GM23338 (cell line): ENCODE measurements around the gene TELO2. TPM values are rescaled to one million over a fixed set of nuclear protein-coding genes. Genes with fewer than 3 reads are reported as not detected.

Source experiments
- ATAC-seq: fragments of 200-7000 bp; cut with Tn5 transposase; 3 replicates; pipeline ENCODE4 v1.9.1; 2020
- DNase-seq: peaks from one replicate; pipeline ENCODE4 v3.0.0-alpha.2; 2015; ENCODE audit warnings: low spot score
- H2AFZ ChIP-seq: fragments of 200-600 bp; sonication (generic); 2 replicates; pipeline ENCODE4 v1.8.0; 2016; ENCODE audit warnings: antibody characterized with exemption, mild to moderate bottlenecking, moderate library complexity
- H3F3A ChIP-seq: fragments of 200-600 bp; sonication (generic); replicated peaks from 2 replicates; pipeline ENCODE4 v1.8.0; 2017; ENCODE audit warnings: antibody characterized with exemption, mixed run types, low read depth
- H3K27ac ChIP-seq: fragments of 200-600 bp; sonication (generic); 2 replicates; pipeline ENCODE4 v1.6.1; 2016; ENCODE audit warnings: low read depth
- H3K27me3 ChIP-seq: fragments of 200-600 bp; sonication (generic); 2 replicates; pipeline ENCODE4 v1.8.0; 2016; ENCODE audit warnings: mild to moderate bottlenecking, mixed run types, moderate library complexity; ENCODE audit not compliant: insufficient read depth
- H3K36me3 ChIP-seq: fragments of 200-600 bp; sonication (generic); 2 replicates; pipeline ENCODE4 v1.8.0; 2016; ENCODE audit warnings: mild to moderate bottlenecking; ENCODE audit not compliant: insufficient read depth
- H3K4me1 ChIP-seq: fragments of 200-600 bp; sonication (generic); 2 replicates; pipeline ENCODE4 v1.8.0; 2016; ENCODE audit warnings: mild to moderate bottlenecking, moderate library complexity; ENCODE audit not compliant: insufficient read depth
- H3K4me2 ChIP-seq: fragments of 200-600 bp; sonication (generic); 2 replicates; pipeline ENCODE4 v1.7.1; 2017; ENCODE audit warnings: mixed run types
- H3K4me3 ChIP-seq: fragments of 200-600 bp; sonication (generic); 2 replicates; pipeline ENCODE4 v1.6.1; 2016; ENCODE audit warnings: mixed run types
- H3K79me2 ChIP-seq: fragments of 200-600 bp; sonication (generic); replicated peaks from 2 replicates; pipeline ENCODE4 v1.8.0; 2017; ENCODE audit warnings: mild to moderate bottlenecking; ENCODE audit not compliant: insufficient read depth
- H3K9me2 ChIP-seq: fragments of 200-600 bp; sonication (generic); 2 replicates; pipeline ENCODE4 v1.8.0; 2017; ENCODE audit not compliant: insufficient read depth
- H4K20me1 ChIP-seq: fragments of 200-600 bp; sonication (generic); replicated peaks from 2 replicates; pipeline ENCODE4 v1.8.0; 2017; ENCODE audit warnings: mild to moderate bottlenecking; ENCODE audit not compliant: insufficient read depth
- H3K27ac Mint-ChIP-seq: 2 replicates; pipeline ENCODE4 v1.8.0; 2020; ENCODE audit warnings: inconsistent platforms, mild to moderate bottlenecking, moderate library complexity, mixed read lengths
- H3K27me3 Mint-ChIP-seq: 3 replicates; pipeline ENCODE4 v1.8.0; 2022; ENCODE audit warnings: low read depth, mild to moderate bottlenecking, moderate library complexity, mixed read lengths, inconsistent platforms; ENCODE audit not compliant: insufficient read depth, poor library complexity
- H3K36me3 Mint-ChIP-seq: 3 replicates; pipeline ENCODE4 v1.8.0; 2021; ENCODE audit warnings: low read depth, mild to moderate bottlenecking, inconsistent platforms, moderate library complexity, mixed read lengths
- H3K4me1 Mint-ChIP-seq: 3 replicates; pipeline ENCODE4 v1.8.0; 2020; ENCODE audit warnings: mild to moderate bottlenecking, inconsistent platforms, mixed read lengths
- H3K4me3 Mint-ChIP-seq: 3 replicates; pipeline ENCODE4 v1.8.0; 2021; ENCODE audit warnings: moderate library complexity, mild to moderate bottlenecking, inconsistent platforms, mixed read lengths
- H3K9me3 Mint-ChIP-seq: 3 replicates; pipeline ENCODE4 v1.8.0; 2020; ENCODE audit warnings: moderate library complexity, mild to moderate bottlenecking, inconsistent platforms, mixed read lengths
- CREB1 ChIP-seq: fragments of 250-450 bp; sonication (Bioruptor Pico); IDR thresholded peaks from 2 replicates; pipeline ENCODE4 v1.5.0; 2020; ENCODE audit warnings: low read depth, mild to moderate bottlenecking, moderate library complexity
- EZH2 ChIP-seq: fragments of 200-600 bp; sonication (generic); IDR thresholded peaks from one replicate; pipeline ENCODE4 v1.8.0; 2017; ENCODE audit warnings: antibody characterized with exemption, mild to moderate bottlenecking, low read depth; ENCODE audit not compliant: unreplicated experiment
- EZH2phosphoT487 ChIP-seq: fragments of 200-600 bp; sonication (generic); IDR thresholded peaks from one replicate; pipeline ENCODE4 v1.8.1; 2018; ENCODE audit warnings: antibody characterized with exemption; ENCODE audit not compliant: unreplicated experiment
- JUNB ChIP-seq: IDR thresholded peaks from one replicate; pipeline ENCODE4 v1.6.1; 2016; ENCODE audit warnings: antibody characterized with exemption; ENCODE audit not compliant: unreplicated experiment
- NANOG ChIP-seq: IDR thresholded peaks from 2 replicates; pipeline ENCODE4 v1.6.1; 2016; ENCODE audit warnings: antibody characterized with exemption, borderline replicate concordance
- POLR2AphosphoS5 ChIP-seq: IDR thresholded peaks from 2 replicates; pipeline ENCODE4 v1.6.1; 2016; ENCODE audit warnings: antibody characterized with exemption, low read depth
- STAT1 ChIP-seq: IDR thresholded peaks from one replicate; pipeline ENCODE4 v1.6.1; 2016; ENCODE audit warnings: antibody characterized with exemption; ENCODE audit not compliant: unreplicated experiment
- ZNF114 ChIP-seq: fragments of 250-450 bp; sonication (Bioruptor Pico); IDR thresholded peaks from 2 replicates; pipeline ENCODE4 v1.5.0; 2020; ENCODE audit warnings: mild to moderate bottlenecking, moderate library complexity
- ZNF331 ChIP-seq: fragments of 250-450 bp; sonication (Bioruptor Pico); IDR thresholded peaks from 2 replicates; pipeline ENCODE4 v1.5.0; 2020; ENCODE audit warnings: low read depth, mild to moderate bottlenecking, moderate library complexity
- polyA plus RNA-seq: library from polyadenylated mRNA; unstranded; fragments of >200 nt; fragmentation: Nextera tagmentation; extraction: Ambion mirVana; gene quantifications from 2 replicates; pipeline ENCODE4 v1.2.1, GENCODE V29; 2016
- total RNA-seq: library from RNA; depleted of rRNA; stranded (reverse); fragments of >200 nt; shearing (Covaris generic); gene quantifications from 2 replicates; pipeline ENCODE4 v1.2.3, GENCODE V29; 2014
- TF ChIP-seq, protein P1 (sequence below): fragments of 250-450 bp; sonication (Bioruptor Pico); IDR thresholded peaks from 2 replicates; pipeline ENCODE4 v1.5.0; 2020; ENCODE audit warnings: mild to moderate bottlenecking, moderate library complexity
- TF ChIP-seq, protein P2 (sequence below): IDR thresholded peaks from 2 replicates; pipeline ENCODE4 v1.6.1; 2016; ENCODE audit warnings: antibody characterized with exemption
- TF ChIP-seq, protein P3 (sequence below): IDR thresholded peaks from one replicate; pipeline ENCODE4 v1.6.1; 2018; ENCODE audit warnings: antibody characterized with exemption; ENCODE audit not compliant: unreplicated experiment
- TF ChIP-seq, protein P4 (sequence below), 2 experiments: fragments of 200-600 bp in 1 of 2; sonication (generic) in 1 of 2; conservative IDR thresholded peaks; 2 replicates each; pipeline versions ENCODE4 v1.5.1 to v1.6.1; 2016 to 2017; ENCODE audit warnings: antibody characterized with exemption in 2 of 2, low read depth in 2 of 2, mild to moderate bottlenecking in 2 of 2, moderate library complexity in 1 of 2

Gene TELO2
- total and polyA plus RNA-seq, 2 experiments from 2014 or later: 45.4 to 76.0 TPM

DNA sequence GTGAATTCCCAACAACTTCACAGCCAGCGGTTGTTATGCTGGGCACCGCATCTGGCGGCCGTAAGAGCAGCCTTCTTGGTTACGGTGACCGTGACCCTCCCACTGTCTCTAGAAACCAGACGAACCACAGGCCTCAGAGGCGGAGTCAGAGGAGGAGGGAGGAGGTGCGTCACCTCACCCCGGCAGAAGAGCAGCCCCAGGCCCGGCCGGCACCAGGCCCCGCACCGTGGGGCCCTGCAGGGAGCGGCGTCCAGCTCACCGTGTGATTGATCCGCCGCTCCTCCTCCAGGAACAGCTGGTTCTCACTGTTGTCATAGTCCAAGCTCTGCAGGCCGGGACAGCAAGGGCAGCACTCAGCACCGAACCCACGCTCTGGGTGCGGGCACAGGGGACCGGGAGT lies 32.0 kb upstream of the TELO2 start:
- Histone ChIP-seq H3K27ac (no peak overlapping the region), H3F3A (no peaks in the 10 kb centered on the region), H3K27me3 (no peaks in the 10 kb centered on the region), H3K4me1 (no peaks in the 10 kb centered on the region), H3K4me2 (no peak overlapping the region), H3K4me3 (no peak overlapping the region), H3K9me2 (no peaks in the 10 kb centered on the region), H3K36me3 (no peaks in the 10 kb centered on the region), H4K20me1 (peaks cover 4% of the 10 kb centered on the region), H2AFZ (no peak overlapping the region), H3K79me2 (no peaks in the 10 kb centered on the region; the same call in 1 of the 2 replicates)
- TF ChIP-seq EZH2phosphoT487: no peak
- no peak for TF ChIP-seq ZNF331 (CRISPR knock-in tag)
- TF ChIP-seq CREB1 (CRISPR knock-in tag): no peak
- no peak for TF ChIP-seq EZH2
- TF ChIP-seq, protein P1, sequence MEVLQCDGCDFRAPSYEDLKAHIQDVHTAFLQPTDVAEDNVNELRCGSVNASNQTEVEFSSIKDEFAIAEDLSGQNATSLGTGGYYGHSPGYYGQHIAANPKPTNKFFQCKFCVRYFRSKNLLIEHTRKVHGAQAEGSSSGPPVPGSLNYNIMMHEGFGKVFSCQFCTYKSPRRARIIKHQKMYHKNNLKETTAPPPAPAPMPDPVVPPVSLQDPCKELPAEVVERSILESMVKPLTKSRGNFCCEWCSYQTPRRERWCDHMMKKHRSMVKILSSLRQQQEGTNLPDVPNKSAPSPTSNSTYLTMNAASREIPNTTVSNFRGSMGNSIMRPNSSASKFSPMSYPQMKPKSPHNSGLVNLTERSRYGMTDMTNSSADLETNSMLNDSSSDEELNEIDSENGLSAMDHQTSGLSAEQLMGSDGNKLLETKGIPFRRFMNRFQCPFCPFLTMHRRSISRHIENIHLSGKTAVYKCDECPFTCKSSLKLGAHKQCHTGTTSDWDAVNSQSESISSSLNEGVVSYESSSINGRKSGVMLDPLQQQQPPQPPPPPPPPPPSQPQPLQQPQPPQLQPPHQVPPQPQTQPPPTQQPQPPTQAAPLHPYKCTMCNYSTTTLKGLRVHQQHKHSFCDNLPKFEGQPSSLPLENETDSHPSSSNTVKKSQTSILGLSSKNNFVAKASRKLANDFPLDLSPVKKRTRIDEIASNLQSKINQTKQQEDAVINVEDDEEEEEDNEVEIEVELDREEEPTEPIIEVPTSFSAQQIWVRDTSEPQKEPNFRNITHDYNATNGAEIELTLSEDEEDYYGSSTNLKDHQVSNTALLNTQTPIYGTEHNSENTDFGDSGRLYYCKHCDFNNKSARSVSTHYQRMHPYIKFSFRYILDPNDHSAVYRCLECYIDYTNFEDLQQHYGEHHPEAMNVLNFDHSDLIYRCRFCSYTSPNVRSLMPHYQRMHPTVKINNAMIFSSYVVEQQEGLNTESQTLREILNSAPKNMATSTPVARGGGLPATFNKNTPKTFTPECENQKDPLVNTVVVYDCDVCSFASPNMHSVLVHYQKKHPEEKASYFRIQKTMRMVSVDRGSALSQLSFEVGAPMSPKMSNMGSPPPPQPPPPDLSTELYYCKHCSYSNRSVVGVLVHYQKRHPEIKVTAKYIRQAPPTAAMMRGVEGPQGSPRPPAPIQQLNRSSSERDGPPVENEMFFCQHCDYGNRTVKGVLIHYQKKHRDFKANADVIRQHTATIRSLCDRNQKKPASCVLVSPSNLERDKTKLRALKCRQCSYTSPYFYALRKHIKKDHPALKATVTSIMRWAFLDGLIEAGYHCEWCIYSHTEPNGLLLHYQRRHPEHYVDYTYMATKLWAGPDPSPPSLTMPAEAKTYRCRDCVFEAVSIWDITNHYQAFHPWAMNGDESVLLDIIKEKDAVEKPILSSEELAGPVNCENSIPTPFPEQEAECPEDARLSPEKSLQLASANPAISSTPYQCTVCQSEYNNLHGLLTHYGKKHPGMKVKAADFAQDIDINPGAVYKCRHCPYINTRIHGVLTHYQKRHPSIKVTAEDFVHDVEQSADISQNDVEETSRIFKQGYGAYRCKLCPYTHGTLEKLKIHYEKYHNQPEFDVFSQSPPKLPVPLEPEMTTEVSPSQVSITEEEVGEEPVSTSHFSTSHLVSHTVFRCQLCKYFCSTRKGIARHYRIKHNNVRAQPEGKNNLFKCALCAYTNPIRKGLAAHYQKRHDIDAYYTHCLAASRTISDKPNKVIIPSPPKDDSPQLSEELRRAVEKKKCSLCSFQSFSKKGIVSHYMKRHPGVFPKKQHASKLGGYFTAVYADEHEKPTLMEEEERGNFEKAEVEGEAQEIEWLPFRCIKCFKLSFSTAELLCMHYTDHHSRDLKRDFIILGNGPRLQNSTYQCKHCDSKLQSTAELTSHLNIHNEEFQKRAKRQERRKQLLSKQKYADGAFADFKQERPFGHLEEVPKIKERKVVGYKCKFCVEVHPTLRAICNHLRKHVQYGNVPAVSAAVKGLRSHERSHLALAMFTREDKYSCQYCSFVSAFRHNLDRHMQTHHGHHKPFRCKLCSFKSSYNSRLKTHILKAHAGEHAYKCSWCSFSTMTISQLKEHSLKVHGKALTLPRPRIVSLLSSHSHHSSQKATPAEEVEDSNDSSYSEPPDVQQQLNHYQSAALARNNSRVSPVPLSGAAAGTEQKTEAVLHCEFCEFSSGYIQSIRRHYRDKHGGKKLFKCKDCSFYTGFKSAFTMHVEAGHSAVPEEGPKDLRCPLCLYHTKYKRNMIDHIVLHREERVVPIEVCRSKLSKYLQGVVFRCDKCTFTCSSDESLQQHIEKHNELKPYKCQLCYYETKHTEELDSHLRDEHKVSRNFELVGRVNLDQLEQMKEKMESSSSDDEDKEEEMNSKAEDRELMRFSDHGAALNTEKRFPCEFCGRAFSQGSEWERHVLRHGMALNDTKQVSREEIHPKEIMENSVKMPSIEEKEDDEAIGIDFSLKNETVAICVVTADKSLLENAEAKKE (CRISPR knock-in tag): no peak
- TF ChIP-seq, protein P2, sequence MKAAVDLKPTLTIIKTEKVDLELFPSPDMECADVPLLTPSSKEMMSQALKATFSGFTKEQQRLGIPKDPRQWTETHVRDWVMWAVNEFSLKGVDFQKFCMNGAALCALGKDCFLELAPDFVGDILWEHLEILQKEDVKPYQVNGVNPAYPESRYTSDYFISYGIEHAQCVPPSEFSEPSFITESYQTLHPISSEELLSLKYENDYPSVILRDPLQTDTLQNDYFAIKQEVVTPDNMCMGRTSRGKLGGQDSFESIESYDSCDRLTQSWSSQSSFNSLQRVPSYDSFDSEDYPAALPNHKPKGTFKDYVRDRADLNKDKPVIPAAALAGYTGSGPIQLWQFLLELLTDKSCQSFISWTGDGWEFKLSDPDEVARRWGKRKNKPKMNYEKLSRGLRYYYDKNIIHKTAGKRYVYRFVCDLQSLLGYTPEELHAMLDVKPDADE: no peak
- no peak for TF ChIP-seq ZNF114 (CRISPR knock-in tag)
- TF ChIP-seq POLR2AphosphoS5: no peak
- TF ChIP-seq, protein P3, sequence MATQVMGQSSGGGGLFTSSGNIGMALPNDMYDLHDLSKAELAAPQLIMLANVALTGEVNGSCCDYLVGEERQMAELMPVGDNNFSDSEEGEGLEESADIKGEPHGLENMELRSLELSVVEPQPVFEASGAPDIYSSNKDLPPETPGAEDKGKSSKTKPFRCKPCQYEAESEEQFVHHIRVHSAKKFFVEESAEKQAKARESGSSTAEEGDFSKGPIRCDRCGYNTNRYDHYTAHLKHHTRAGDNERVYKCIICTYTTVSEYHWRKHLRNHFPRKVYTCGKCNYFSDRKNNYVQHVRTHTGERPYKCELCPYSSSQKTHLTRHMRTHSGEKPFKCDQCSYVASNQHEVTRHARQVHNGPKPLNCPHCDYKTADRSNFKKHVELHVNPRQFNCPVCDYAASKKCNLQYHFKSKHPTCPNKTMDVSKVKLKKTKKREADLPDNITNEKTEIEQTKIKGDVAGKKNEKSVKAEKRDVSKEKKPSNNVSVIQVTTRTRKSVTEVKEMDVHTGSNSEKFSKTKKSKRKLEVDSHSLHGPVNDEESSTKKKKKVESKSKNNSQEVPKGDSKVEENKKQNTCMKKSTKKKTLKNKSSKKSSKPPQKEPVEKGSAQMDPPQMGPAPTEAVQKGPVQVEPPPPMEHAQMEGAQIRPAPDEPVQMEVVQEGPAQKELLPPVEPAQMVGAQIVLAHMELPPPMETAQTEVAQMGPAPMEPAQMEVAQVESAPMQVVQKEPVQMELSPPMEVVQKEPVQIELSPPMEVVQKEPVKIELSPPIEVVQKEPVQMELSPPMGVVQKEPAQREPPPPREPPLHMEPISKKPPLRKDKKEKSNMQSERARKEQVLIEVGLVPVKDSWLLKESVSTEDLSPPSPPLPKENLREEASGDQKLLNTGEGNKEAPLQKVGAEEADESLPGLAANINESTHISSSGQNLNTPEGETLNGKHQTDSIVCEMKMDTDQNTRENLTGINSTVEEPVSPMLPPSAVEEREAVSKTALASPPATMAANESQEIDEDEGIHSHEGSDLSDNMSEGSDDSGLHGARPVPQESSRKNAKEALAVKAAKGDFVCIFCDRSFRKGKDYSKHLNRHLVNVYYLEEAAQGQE: no peak
- TF ChIP-seq NANOG: no peak
- TF ChIP-seq JUNB: no peak
- TF ChIP-seq, protein P4, sequence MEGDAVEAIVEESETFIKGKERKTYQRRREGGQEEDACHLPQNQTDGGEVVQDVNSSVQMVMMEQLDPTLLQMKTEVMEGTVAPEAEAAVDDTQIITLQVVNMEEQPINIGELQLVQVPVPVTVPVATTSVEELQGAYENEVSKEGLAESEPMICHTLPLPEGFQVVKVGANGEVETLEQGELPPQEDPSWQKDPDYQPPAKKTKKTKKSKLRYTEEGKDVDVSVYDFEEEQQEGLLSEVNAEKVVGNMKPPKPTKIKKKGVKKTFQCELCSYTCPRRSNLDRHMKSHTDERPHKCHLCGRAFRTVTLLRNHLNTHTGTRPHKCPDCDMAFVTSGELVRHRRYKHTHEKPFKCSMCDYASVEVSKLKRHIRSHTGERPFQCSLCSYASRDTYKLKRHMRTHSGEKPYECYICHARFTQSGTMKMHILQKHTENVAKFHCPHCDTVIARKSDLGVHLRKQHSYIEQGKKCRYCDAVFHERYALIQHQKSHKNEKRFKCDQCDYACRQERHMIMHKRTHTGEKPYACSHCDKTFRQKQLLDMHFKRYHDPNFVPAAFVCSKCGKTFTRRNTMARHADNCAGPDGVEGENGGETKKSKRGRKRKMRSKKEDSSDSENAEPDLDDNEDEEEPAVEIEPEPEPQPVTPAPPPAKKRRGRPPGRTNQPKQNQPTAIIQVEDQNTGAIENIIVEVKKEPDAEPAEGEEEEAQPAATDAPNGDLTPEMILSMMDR (conservative IDR thresholded peaks at IDR 0.05; ENCODE audit: low read depth in 2 of 2): no peak
- TF ChIP-seq STAT1: no peak
- ATAC-seq: no peak
- Mint-ChIP-seq H3K27me3 (no peaks in the 10 kb centered on the region), H3K4me1 (no peaks in the 10 kb centered on the region; the same call in 2 of the 3 replicates), H3K4me3 (no peak overlapping the region), H3K27ac (no peak overlapping the region), H3K9me3 (no peaks in the 10 kb centered on the region), H3K36me3 (peaks cover 8% of the 10 kb centered on the region)
- DNase-seq: no peak
